Measurements from ENCODE around the gene KCNAB1.
"Not testable (repeated sequence)": the region's sequence is repeated elsewhere in the genome, so short reads cannot be mapped to it uniquely, and the experiment has no call there.

KCNAB1 gene

GRCh38 chr3:156563900-156564682 is 443.7 kb downstream of the KCNAB1 start:
- H4K20me1 ChIP-seq (ENCODE audit: insufficient read depth, low read length), result no peaks in the 10 kb centered on the region

GRCh38 chr3:156569016-156569415 is 448.6 kb downstream of the KCNAB1 start:
- DNase-seq; H4K20me1 ChIP-seq (ENCODE audit: insufficient read depth, low read length); H3K9me2 ChIP-seq (replicated peaks; ENCODE audit: insufficient read depth, low read length); H3K9ac ChIP-seq (ENCODE audit: low read length); H3K27me3 ChIP-seq (replicated peaks; ENCODE audit: insufficient read depth, low read length); H2AFZ ChIP-seq (ENCODE audit: low read length); H3F3A ChIP-seq (ENCODE audit: insufficient read depth, low read length); H3K27ac ChIP-seq (ENCODE audit: low read length); H3K4me3 ChIP-seq (ENCODE audit: low read length); H3K9me3 ChIP-seq (replicated peaks; ENCODE audit: insufficient read depth, low read length); H3K36me3 ChIP-seq (replicated peaks; ENCODE audit: insufficient read depth, low read length); H3K4me2 ChIP-seq (ENCODE audit: low read depth, low read length); H3K79me2 ChIP-seq (ENCODE audit: low read length); H3K4me1 ChIP-seq (ENCODE audit: low read length): not testable (repeated sequence)

More at GRCh38 chr3:156563900-156564682, 443.7 kb downstream of the KCNAB1 start:
- Histone ChIP-seq H3F3A (ENCODE audit: insufficient read depth, low read length) (no peaks in the 10 kb centered on the region), H3K27ac (ENCODE audit: low read length) (no peak overlapping the region), H3K79me2 (ENCODE audit: low read length) (no peaks in the 10 kb centered on the region), H3K36me3 (replicated peaks; ENCODE audit: insufficient read depth, low read length) (no peaks in the 10 kb centered on the region), H3K9me3 (replicated peaks; ENCODE audit: insufficient read depth, low read length) (no peaks in the 10 kb centered on the region), H3K4me3 (ENCODE audit: low read length) (no peak overlapping the region), H3K4me2 (ENCODE audit: low read depth, low read length) (no peak overlapping the region), H3K9me2 (replicated peaks; ENCODE audit: insufficient read depth, low read length) (no peaks in the 10 kb centered on the region), H3K4me1 (ENCODE audit: low read length) (no peaks in the 10 kb centered on the region), H3K9ac (ENCODE audit: low read length) (no peak overlapping the region), H3K27me3 (replicated peaks; ENCODE audit: insufficient read depth, low read length) (no peaks in the 10 kb centered on the region), H2AFZ (ENCODE audit: low read length) (no peak overlapping the region)
- TF ChIP-seq EZH2 (optimal IDR thresholded peaks at IDR 0.05; ENCODE audit: low read depth, low read length) (no peak), EZH2phosphoT487 (IDR thresholded peaks at IDR 0.05; ENCODE audit: low read length) (no peak), CTCF (IDR thresholded peaks at IDR 0.05; ENCODE audit: low read length) (no peak)
- DNase-seq, result no peak

GRCh38 chr3:156569881-156570280 is 449.5 kb downstream of the KCNAB1 start:
- not testable (repeated sequence) for H3F3A ChIP-seq (ENCODE audit: insufficient read depth, low read length); H3K9me2 ChIP-seq (replicated peaks; ENCODE audit: insufficient read depth, low read length); DNase-seq; H3K27ac ChIP-seq (ENCODE audit: low read length); H3K9ac ChIP-seq (ENCODE audit: low read length); H3K4me2 ChIP-seq (ENCODE audit: low read depth, low read length); H3K9me3 ChIP-seq (replicated peaks; ENCODE audit: insufficient read depth, low read length); H3K27me3 ChIP-seq (replicated peaks; ENCODE audit: insufficient read depth, low read length); H3K79me2 ChIP-seq (ENCODE audit: low read length); H3K36me3 ChIP-seq (replicated peaks; ENCODE audit: insufficient read depth, low read length); H3K4me1 ChIP-seq (ENCODE audit: low read length); H4K20me1 ChIP-seq (ENCODE audit: insufficient read depth, low read length); H3K4me3 ChIP-seq (ENCODE audit: low read length); H2AFZ ChIP-seq (ENCODE audit: low read length)

GRCh38 chr3:156575641-156576040 is 455.3 kb downstream of the KCNAB1 start:
- no peak overlapping the region for H3K27ac ChIP-seq (ENCODE audit: low read length)
- no peaks in the 10 kb centered on the region for H3K36me3 ChIP-seq (replicated peaks; ENCODE audit: insufficient read depth, low read length)
- no peak overlapping the region for H3K9ac ChIP-seq (ENCODE audit: low read length)
- no peaks in the 10 kb centered on the region for H3K9me2 ChIP-seq (replicated peaks; ENCODE audit: insufficient read depth, low read length)
- no peaks in the 10 kb centered on the region for H3K79me2 ChIP-seq (ENCODE audit: low read length)
- H4K20me1 ChIP-seq (ENCODE audit: insufficient read depth, low read length), result no peaks in the 10 kb centered on the region
- H3K4me2 ChIP-seq (ENCODE audit: low read depth, low read length), result no peak overlapping the region
- H3K27me3 ChIP-seq (replicated peaks; ENCODE audit: insufficient read depth, low read length), result no peaks in the 10 kb centered on the region
- H2AFZ ChIP-seq (ENCODE audit: low read length), result no peak overlapping the region
- no peak overlapping the region for H3K4me3 ChIP-seq (ENCODE audit: low read length)
- no peaks in the 10 kb centered on the region for H3K4me1 ChIP-seq (ENCODE audit: low read length)
- H3F3A ChIP-seq (ENCODE audit: insufficient read depth, low read length), result no peaks in the 10 kb centered on the region
- no peak for DNase-seq
- H3K9me3 ChIP-seq (replicated peaks; ENCODE audit: insufficient read depth, low read length), result no peaks in the 10 kb centered on the region
- no peak for TF ChIP-seq CTCF (IDR thresholded peaks at IDR 0.05; ENCODE audit: low read length)
